Tibial nerve (tissue), 4 donors: Measurements from ENCODE around the gene C6orf52. TPM values are rescaled to one million over a fixed set of nuclear protein-coding genes. Genes with fewer than 3 reads are reported as not detected.

Experiments used
- DNase-seq, 2 donors: peaks; one replicate each; pipeline ENCODE4 v3.0.0-alpha.2; 2019; ENCODE audit warnings: low spot score in 2 of 2
- H3K27ac ChIP-seq, 4 donors: fragments of 200-600 bp; sonication (generic) in 3 of 4; one replicate each; pipeline ENCODE4 v1.5.1; 2017 to 2019; ENCODE audit warnings: mild to moderate bottlenecking in 1 of 4
- H3K27me3 ChIP-seq, 2 donors: fragments of 200-600 bp; sonication (generic) in 1 of 2; one replicate each; pipeline versions ENCODE4 v1.5.1 to v1.6.0; 2017 to 2019
- H3K36me3 ChIP-seq, 3 donors: fragments of 200-600 bp; sonication (generic); one replicate each; pipeline ENCODE4 v1.5.1; 2018 to 2019
- H3K4me1 ChIP-seq, 4 donors: fragments of 200-600 bp; sonication (generic) in 3 of 4; one replicate each; pipeline ENCODE4 v1.5.1; 2017 to 2019
- H3K4me3 ChIP-seq, 4 donors: fragments of 200-600 bp; sonication (generic) in 3 of 4; one replicate each; pipeline ENCODE4 v1.5.1; 2017 to 2019; ENCODE audit warnings: mild to moderate bottlenecking in 1 of 4, moderate library complexity in 1 of 4
- H3K9me3 ChIP-seq, 4 donors: fragments of 200-600 bp; sonication (generic) in 3 of 4; one replicate each; pipeline ENCODE4 v1.5.1; 2017 to 2019
- EP300 ChIP-seq, 2 donors: sonication (generic); formaldehyde crosslinking; IDR thresholded peaks; one replicate each; pipeline ENCODE4 v1.6.1; 2017; ENCODE audit warnings: antibody characterized with exemption in 2 of 2, mild to moderate bottlenecking in 1 of 2
- POLR2A ChIP-seq, 2 donors: fragments of 450-650 bp; IDR thresholded peaks; one replicate each; pipeline ENCODE4 v1.6.1; 2017; ENCODE audit warnings: antibody characterized with exemption in 2 of 2, mild to moderate bottlenecking in 2 of 2, moderate library complexity in 2 of 2
- WGBS, 2 donors: methylation state at CpG; one replicate each; pipeline ENCODE4 v1.1.5; 2018; 5-methylcytosine and 5-hydroxymethylcytosine counted together
- total RNA-seq, 4 donors: library from RNA; depleted of rRNA; stranded (reverse); fragments of >200 nt; gene quantifications; one replicate each; pipeline ENCODE4 v1.1.0, GENCODE V29; 2016
- TF ChIP-seq, protein P1 (sequence below), 5 experiments: fragments of 200-600 bp in 3 of 5; fragments of 450-650 bp in 2 of 5; sonication (generic) in 3 of 5; IDR thresholded peaks; one replicate each; pipeline ENCODE4 v1.5.1; 2016 to 2019; ENCODE audit warnings: antibody characterized with exemption in 5 of 5, mild to moderate bottlenecking in 3 of 5, moderate library complexity in 2 of 5

Gene C6orf52
- total RNA-seq, 4 donors from 2014 or later, result not detected

DNA sequence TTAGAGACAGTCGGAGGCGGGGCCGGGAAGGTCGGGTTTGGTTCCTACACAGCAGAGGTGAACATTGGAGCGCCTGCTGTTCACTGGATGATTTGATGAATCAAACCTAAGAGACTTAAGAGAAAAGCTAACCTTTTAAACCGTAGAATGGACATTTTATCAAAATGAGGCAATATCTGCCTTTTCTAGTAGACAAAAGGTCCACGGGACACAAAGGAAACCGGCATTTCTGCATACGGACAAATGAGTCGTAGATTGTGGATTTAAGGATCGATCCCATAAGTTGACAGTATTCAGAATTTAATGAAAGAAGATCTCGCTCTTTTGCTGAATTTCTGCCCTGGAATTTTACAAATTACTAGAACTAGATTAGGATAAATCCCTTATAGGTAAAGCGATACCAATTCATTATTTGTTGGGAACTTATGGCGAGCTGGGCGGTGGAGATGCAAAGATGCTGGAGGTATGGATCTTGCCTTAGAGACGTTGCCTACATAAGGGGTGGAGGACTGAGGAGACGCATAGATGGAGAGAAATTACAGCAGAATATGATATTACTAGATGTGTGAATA, 756 bp upstream of the C6orf52 start:
- H3K27me3 ChIP-seq, result no peaks in the 10 kb centered on the region
- H3K4me1 ChIP-seq, result peaks cover 3 to 43% (median 27%) of the 10 kb centered on the region in 4 donors
- TF ChIP-seq POLR2A (IDR thresholded peaks at IDR 0.05) (no peak), EP300 (IDR thresholded peaks at IDR 0.05) (no peak)
- TF ChIP-seq, protein P1, sequence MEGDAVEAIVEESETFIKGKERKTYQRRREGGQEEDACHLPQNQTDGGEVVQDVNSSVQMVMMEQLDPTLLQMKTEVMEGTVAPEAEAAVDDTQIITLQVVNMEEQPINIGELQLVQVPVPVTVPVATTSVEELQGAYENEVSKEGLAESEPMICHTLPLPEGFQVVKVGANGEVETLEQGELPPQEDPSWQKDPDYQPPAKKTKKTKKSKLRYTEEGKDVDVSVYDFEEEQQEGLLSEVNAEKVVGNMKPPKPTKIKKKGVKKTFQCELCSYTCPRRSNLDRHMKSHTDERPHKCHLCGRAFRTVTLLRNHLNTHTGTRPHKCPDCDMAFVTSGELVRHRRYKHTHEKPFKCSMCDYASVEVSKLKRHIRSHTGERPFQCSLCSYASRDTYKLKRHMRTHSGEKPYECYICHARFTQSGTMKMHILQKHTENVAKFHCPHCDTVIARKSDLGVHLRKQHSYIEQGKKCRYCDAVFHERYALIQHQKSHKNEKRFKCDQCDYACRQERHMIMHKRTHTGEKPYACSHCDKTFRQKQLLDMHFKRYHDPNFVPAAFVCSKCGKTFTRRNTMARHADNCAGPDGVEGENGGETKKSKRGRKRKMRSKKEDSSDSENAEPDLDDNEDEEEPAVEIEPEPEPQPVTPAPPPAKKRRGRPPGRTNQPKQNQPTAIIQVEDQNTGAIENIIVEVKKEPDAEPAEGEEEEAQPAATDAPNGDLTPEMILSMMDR (IDR thresholded peaks at IDR 0.05), result no peak
- H3K27ac ChIP-seq, result peak overlapping the region; percentile 91 to 96 (median 94)
- H3K9me3 ChIP-seq, result no peaks in the 10 kb centered on the region
- H3K36me3 ChIP-seq, result peaks cover 0 to 28% (median 0%) of the 10 kb centered on the region in 3 donors
- WGBS, 2 donors, result 0 to 2% methylated on average over 17 of the region's 17 CpGs
- DNase-seq, result no peak
- H3K4me3 ChIP-seq, result peak overlapping the region; percentile 66 to 90 (median 80)

DNA sequence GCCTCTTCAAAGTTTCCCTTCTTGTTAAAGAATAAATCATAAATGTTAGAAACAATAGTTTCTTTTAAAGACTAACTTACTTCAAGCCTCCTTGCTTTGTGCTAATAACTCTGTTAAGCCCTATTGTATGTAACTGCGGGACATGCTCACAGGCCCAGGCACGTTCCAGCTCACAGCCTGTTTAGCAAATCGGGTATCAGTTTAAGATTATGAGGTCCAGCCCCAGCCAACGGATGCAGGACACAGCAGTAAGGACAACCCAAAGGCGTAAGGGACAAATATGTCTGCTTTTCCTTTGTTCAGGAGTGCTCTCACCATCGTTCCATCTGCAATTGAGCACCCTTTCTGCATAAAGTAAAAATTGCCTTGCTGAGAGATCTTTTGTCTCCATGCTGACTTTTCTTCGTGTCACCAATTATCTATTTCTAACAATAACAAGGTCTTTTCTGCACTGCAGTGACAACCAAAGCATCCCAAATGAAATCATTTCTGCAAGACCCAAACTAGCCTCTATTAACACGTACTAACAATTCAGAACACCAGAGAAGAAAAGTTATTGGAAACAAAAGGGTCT, 1.4 kb downstream of the C6orf52 start:
- Histone ChIP-seq H3K4me1 (peaks cover 3 to 43% (median 27%) of the 10 kb centered on the region in 4 donors), H3K27ac (no peak overlapping the region), H3K36me3 (peaks cover 0 to 8% (median 0%) of the 10 kb centered on the region in 3 donors), H3K4me3 (peak overlapping the region in 3 of 4 donors; percentile 66 to 90 (median 70)), H3K27me3 (no peaks in the 10 kb centered on the region), H3K9me3 (no peaks in the 10 kb centered on the region)
- 80 to 87% methylated on average over 8 of the region's 8 CpGs for WGBS, 2 donors
- no peak for DNase-seq
- no peak for TF ChIP-seq EP300 (IDR thresholded peaks at IDR 0.05)

DNA sequence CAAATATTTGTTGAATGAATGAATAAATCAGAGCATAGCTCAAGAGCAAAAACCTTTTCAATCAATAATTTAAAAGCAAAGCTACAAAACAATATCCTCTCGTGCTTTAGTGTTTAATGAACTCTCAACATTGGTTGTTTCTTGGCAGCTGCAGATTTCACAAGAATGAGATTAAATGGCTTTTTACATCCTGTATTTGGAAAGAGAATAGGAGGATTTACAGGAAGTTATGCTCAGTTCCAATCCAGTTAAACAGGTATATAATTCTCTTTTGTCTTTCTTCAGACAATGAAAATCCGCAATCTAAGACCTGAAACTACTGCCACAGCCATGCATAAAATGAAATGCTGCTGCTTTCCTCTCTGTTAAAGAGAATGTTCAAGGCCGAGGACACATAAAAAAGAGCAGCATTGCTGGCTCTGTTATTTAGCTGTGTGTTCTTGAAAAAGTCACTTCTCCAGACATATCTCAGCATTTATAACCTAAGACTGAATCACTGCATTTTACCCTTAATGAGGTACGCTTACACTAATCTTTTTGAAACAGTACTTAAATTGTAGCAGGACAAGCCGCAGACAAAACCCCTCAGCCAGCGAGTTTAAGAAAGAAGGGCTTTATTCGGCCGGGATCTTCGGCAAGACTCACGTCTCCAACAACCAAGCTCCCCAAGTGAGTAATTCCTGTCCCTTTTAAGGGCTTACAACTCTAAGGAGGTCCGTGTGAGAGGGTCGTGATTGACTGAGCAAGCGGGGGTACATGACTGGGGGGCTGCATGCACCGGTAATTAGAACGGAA, 3.6 kb downstream of the C6orf52 start:
- Histone ChIP-seq H3K4me1 (peaks cover 3 to 30% (median 20%) of the 10 kb centered on the region in 4 donors), H3K27ac (no peak overlapping the region), H3K36me3 (no peaks in the 10 kb centered on the region), H3K27me3 (no peaks in the 10 kb centered on the region), H3K9me3 (no peaks in the 10 kb centered on the region), H3K4me3 (no peak overlapping the region)
- 34 to 41% methylated on average over 15 of the region's 15 CpGs for WGBS, 2 donors
- no peak for DNase-seq
- TF ChIP-seq, protein P1 (IDR thresholded peaks at IDR 0.05), result no peak
- TF ChIP-seq POLR2A (IDR thresholded peaks at IDR 0.05), result no peak
- no peak for TF ChIP-seq EP300 (IDR thresholded peaks at IDR 0.05)

DNA sequence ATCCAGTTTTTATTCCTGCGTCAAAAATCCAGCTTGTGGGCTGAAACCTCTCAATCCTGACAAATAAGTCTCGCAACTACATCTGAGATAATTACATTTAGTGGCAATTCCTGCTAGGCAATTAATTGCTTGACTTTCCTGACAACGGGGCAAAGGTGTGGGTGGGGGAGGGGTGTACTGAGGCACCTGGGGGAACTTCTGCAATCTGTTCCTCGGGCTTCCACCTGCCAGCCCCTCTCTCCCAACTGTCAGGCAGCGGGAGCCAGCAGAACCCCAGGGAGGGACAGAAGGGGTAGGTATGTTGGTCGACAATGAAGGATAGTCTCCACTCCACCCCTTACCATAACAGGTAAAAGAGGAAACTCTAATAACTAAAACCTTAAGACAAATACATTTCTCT, 6.8 kb downstream of the C6orf52 start:
- WGBS, 2 donors, result 37 to 41% methylated on average over 6 of the region's 6 CpGs
- no peak overlapping the region for H3K4me3 ChIP-seq
- TF ChIP-seq POLR2A (IDR thresholded peaks at IDR 0.05) (no peak), EP300 (IDR thresholded peaks at IDR 0.05) (no peak)
- TF ChIP-seq, protein P1 (IDR thresholded peaks at IDR 0.05), result no peak

DNA sequence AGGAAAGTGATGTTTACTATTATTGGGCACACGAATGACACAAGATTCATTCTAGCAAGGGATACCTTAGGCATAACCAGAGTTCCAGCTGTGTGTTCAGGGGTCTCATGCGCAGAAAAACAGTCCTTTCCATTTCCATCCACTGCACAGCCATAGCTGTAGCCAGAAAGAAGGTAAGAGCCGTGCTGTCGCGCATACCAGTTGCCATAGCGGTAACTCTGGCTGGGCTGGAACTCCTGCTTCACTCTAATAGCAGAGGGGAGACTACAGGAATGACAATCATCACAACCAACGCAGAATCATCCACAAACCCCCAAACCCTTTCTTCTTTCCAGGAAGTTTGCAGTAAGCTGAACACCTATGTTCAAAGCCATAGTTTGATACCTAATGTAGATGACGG, 7.5 kb downstream of the C6orf52 start:
- DNase-seq, result no peak
- H3K4me3 ChIP-seq, result no peak overlapping the region
- no peak overlapping the region for H3K27ac ChIP-seq
- H3K27me3 ChIP-seq, result no peaks in the 10 kb centered on the region
- H3K9me3 ChIP-seq, result no peaks in the 10 kb centered on the region
- H3K4me1 ChIP-seq, result peaks cover 0 to 9% (median 2%) of the 10 kb centered on the region in 4 donors
- H3K36me3 ChIP-seq, result no peaks in the 10 kb centered on the region
- TF ChIP-seq EP300 (IDR thresholded peaks at IDR 0.05), result no peak
- no peak for TF ChIP-seq POLR2A (IDR thresholded peaks at IDR 0.05)
- TF ChIP-seq, protein P1 (IDR thresholded peaks at IDR 0.05), result no peak
- 80% methylated on average over 8 of the region's 8 CpGs for WGBS, 2 donors

More for the DNA sequence above, 6.8 kb downstream of the C6orf52 start:
- peaks cover 0 to 10% (median 3%) of the 10 kb centered on the region in 4 donors for H3K4me1 ChIP-seq
- H3K9me3 ChIP-seq, result no peaks in the 10 kb centered on the region
- no peak for DNase-seq
- no peak overlapping the region for H3K27ac ChIP-seq
- H3K27me3 ChIP-seq, result no peaks in the 10 kb centered on the region
- H3K36me3 ChIP-seq, result no peaks in the 10 kb centered on the region
